Measurements from ENCODE around the gene KCNH8.

KCNH8 gene

GRCh38 chr3:19250959-19251610 lies 102.8 kb downstream of the KCNH8 start:
- DNase-seq (ENCODE audit: low read depth in 2 of 2) = no peak

DNA sequence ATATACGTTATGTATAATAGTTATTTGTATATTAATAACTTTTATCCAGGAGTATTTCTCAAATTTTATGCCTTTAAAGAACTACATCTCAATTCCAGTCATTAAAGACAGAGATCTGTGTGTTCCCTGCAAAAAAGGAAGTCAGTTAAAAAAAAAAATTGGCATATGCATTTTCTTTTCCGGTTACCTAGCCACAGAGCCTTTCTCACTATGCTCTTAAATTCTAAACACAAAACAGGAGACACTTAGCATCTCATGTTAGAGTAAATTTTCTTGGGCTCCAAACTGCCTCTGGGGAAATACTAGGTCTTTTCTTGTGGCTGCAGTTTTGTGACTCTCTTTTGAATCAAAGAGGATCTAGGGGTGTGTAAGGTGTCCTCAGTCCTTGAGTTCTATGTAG lies 105.9 kb downstream of the KCNH8 start:
- DNase-seq (ENCODE audit: low read depth in 2 of 2) = no peak

GRCh38 chr3:19254784-19255338 lies 106.6 kb downstream of the KCNH8 start:
- DNase-seq (ENCODE audit: low read depth in 2 of 2) = no peak

- no peak for DNase-seq (ENCODE audit: low read depth in 2 of 2)
Observed at GRCh38 chr3:19256313-19256712, 108.0 kb downstream of the KCNH8 start.

- no peak for DNase-seq (ENCODE audit: low read depth in 2 of 2)
Observed at GRCh38 chr3:19263606-19264005, 115.3 kb downstream of the KCNH8 start.

- no peak for DNase-seq (ENCODE audit: low read depth in 2 of 2)
Observed at GRCh38 chr3:19264424-19264823, 116.1 kb downstream of the KCNH8 start.

- no peak for DNase-seq (ENCODE audit: low read depth in 2 of 2)
Observed at GRCh38 chr3:19267040-19267439, 118.7 kb downstream of the KCNH8 start.

- DNase-seq (ENCODE audit: low read depth in 2 of 2) = no peak
Observed at GRCh38 chr3:19270481-19270880, 122.2 kb downstream of the KCNH8 start.

DNA sequence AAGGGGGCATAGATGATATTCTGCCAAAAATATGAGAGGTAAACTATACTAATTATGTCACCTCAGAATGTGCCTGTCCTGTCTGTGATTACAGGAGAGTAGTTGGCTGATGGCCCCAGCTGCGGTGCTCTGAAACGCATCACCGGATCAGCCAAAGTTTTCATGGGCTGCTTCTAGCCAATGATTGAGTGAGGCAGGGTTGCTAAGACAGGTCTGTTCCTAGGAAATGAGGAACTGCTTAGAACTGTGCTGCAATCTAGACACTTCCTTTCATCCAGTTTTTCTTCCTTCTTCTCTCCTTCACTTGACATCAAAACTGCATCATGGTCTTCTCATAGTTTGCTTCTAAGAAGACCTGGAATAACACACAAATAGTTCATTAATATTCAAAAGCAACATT lies 124.0 kb downstream of the KCNH8 start:
- DNase-seq (ENCODE audit: low read depth in 2 of 2) = no peak

DNA sequence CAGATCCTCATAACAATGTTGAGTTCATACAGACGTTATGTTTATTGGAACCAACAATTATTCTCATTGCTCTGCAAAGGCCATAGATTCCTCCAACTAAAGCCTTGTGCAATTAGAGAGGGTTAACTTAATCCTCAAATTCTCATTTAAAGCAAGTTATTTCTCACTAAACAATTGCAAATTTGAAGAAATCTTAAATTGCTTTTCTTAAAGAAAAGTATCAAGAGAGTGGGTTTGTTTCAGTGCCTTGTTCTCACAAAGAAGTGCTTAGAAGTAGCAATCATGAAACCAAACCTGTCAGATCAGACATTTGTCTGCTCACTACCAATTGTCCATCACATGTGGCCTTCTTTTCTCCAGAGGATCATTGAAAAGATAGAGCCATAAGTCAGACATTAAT lies 124.8 kb downstream of the KCNH8 start:
- no peak for DNase-seq (ENCODE audit: low read depth in 2 of 2)

DNA sequence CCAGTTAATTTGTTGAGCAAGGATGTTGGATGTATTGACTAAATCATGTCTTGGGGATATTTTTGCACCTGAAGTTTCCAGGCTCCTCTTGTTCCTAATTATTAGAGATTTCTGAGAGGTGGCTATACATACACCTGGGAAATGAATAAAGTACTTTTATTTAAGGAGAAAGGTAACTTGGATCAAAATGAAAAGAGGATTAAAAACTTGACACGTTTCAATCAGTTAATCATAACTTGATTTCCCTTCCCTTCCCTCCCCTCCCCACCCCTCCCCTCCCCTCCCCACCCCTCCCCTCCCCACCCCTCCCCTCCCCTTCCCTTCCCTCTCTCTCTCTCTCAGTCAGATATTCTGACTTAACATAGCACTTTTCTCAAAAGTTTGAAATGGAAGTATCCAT lies 126.3 kb downstream of the KCNH8 start:
- no peak for DNase-seq (ENCODE audit: low read depth in 2 of 2)

- DNase-seq (ENCODE audit: low read depth in 2 of 2) = no peak
Observed at GRCh38 chr3:19284974-19285373, 136.7 kb downstream of the KCNH8 start.

- DNase-seq (ENCODE audit: low read depth in 2 of 2) = no peak
Observed at GRCh38 chr3:19293295-19293694, 145.0 kb downstream of the KCNH8 start.

DNA sequence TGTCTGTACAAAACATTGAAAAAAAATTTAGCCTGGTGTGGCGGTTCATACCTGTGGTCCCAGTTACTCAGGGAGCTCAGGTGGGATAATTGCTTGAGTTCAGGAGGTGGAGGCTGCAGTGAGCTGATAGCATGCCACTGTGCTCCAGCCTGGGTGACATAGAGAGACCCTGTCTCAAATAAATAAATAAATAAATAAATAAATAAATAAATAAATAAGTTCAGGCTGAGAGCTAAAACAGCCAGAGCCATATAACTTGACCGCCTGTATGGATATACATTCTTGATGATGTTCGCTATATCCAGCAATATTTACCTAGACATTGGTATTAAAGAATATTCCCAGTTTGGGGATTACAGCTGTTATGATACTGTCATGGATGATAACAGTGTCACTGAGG lies 146.9 kb downstream of the KCNH8 start:
- no peak for DNase-seq (ENCODE audit: low read depth in 2 of 2)

DNA sequence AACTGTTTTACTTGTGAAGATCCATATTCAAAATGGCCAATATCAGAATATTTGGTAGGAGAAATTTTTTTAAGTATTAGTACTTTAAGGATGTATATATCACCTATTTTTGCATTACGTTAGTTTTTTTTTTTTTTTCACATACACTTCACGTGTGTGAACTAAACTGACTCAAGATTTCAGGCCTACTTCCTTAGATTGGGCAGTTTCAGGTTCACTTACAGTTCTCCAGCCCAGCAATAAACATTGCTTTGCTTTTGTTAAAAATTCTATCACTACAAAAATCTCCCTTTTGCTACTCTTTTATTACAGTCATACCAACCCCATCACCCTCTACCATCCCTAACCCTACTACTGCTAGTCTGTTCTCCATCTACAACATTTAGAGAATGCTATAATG lies 183.6 kb downstream of the KCNH8 start:
- DNase-seq (ENCODE audit: low read depth in 2 of 2) = no peak

DNA sequence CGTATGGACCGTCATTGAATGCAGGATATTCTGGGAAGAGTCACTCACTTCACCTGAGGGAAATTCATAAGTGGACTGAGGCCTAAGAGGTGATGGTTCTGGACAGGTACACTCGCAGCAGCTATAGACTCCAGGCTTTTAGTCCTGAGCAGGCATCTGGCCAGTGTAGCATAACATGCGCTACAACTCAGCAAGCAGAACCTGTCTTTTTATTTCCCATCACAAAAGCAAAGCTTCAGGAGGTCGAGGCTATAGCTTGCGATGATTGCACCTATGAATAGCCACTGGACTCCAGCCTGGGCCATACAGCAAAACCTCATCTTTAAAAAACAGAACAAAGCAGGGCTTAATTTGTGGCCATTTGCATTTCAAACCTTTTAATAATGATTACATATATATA lies 185.8 kb downstream of the KCNH8 start:
- no peak for DNase-seq (ENCODE audit: low read depth in 2 of 2)

GRCh38 chr3:19338769-19339168 lies 190.5 kb downstream of the KCNH8 start:
- no peak for DNase-seq (ENCODE audit: low read depth in 2 of 2)

DNA sequence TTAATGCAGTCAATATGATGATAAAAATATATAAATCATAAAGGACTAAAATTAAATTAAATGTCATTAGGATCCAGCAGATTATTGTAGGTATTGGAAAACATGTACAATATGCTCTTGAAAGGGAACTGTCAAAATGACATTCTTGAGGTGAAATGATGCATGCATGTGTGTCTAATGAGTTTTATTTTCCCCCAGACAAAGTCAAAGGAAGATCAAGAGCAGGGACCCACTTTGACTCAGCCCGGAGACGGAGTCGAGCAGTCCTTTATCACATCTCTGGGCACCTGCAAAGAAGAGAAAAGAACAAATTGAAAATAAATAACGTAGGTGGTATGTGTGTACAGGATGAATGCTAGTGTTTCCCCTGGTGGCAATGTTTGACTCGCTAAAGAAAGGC lies 194.1 kb downstream of the KCNH8 start:
- no peak for DNase-seq (ENCODE audit: low read depth in 2 of 2)

- no peak for DNase-seq (ENCODE audit: low read depth in 2 of 2)
Observed at GRCh38 chr3:19346759-19347158, 198.4 kb downstream of the KCNH8 start.

DNA sequence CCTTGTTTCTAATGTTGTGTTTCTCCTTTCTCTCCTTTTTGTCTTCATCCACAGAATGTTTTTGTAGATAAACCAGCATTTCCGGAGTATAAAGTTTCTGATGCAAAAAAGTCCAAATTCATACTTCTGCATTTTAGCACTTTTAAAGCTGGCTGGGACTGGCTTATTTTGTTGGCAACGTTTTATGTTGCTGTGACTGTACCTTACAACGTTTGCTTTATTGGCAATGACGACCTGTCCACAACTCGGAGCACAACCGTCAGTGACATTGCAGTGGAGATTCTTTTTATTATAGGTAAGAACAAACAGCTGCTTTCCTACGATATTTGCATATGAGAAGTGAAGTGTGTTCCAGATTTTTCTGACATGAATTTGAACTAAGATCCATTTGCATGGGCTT lies 199.4 kb downstream of the KCNH8 start:
- DNase-seq (ENCODE audit: low read depth in 2 of 2) = no peak

- DNase-seq (ENCODE audit: low read depth in 2 of 2) = no peak
Observed at GRCh38 chr3:19348500-19348899, 200.2 kb downstream of the KCNH8 start.

DNA sequence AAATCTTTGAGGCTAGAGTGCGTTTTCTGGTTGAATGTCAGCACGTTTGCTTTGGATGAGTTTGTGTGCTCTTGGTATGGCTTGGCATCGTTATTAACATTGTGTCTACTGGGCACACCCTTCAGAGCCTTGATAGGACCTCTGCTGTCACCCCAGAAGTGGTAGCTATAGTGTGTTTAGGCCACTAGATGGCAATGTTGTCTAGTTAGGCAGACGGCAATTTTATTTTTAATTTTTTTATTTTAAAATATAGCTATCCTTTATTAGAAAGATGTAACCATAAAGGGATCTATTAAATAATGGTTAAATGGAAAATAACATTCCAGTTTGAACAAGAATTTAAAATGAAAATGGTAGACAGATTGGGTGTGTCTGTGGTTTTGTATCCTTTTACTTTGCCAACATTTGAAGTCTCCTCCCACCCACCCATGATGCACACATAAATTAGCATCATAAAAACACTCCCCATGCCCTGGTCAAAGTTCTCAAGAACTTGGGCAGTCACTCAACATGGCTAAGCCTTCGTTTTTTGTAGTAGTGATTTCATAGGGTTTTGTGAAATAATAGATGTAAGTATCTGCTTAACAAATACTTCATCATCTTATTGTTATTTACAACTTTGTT lies 200.7 kb downstream of the KCNH8 start:
- DNase-seq (ENCODE audit: low read depth in 2 of 2) = no peak

- DNase-seq (ENCODE audit: low read depth in 2 of 2) = no peak
Observed at GRCh38 chr3:19357947-19358346, 209.6 kb downstream of the KCNH8 start.

GRCh38 chr3:19363071-19363470 lies 214.8 kb downstream of the KCNH8 start:
- DNase-seq (ENCODE audit: low read depth in 2 of 2) = no peak
